Stimulated activated CD4-positive, alpha-beta T cell treated with anti-CD3 and anti-CD28 coated beads, TNF-alpha, amount 100 ng/mL, for 1 hour (primary cell): ENCODE results near the gene DOK5.
"Not testable (repeated sequence)": the region's sequence is repeated elsewhere in the genome, so short reads cannot be mapped to it uniquely, and the experiment has no call there.

Experiments used
- DNase-seq, 3 donors: peaks; one replicate each; pipeline ENCODE4 v3.0.0-alpha.2; 2020; ENCODE audit warnings: low read depth in 3 of 3, low spot score in 1 of 3

Gene DOK5

DNA sequence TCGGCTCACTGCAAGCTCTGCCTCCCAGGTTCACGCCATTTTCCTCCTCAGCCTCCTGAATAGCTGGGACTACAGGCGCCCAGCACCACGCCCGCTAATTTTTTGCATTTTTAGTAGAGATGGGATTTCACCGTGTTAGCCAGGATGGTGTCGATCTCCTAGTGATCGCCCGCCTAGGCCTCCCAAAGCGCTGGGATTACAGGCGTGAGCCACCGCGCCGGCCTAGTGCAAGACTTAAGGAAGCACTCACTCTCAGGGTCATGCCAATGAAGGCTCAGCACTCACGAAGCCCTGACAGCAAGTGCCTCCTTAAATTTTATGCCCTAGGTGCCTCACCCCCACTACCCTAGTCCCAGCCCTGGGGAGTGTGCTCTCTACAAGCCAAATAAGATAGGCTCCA is 4.7 kb upstream of the DOK5 start:
- DNase-seq: no peak

DNA sequence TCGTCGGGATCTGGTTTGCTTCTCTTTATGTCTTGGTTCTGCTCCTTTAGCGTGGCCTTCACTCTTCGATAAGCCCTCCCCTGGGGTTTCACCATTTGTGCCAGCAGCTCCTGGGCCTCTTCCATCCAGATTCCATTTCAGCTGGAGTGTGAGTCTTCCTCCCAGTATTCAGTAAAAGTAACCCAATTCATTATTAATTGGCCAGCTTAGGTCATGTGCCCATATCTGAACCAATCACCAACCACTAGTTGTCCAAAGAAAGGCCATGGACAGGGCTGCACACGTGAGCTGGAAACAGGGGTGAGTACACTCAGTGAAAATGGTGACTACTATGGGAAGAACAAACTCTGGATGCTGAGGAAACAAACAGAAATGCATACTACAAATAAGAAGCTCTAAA is 2.8 kb upstream of the DOK5 start:
- no peak for DNase-seq

DNA sequence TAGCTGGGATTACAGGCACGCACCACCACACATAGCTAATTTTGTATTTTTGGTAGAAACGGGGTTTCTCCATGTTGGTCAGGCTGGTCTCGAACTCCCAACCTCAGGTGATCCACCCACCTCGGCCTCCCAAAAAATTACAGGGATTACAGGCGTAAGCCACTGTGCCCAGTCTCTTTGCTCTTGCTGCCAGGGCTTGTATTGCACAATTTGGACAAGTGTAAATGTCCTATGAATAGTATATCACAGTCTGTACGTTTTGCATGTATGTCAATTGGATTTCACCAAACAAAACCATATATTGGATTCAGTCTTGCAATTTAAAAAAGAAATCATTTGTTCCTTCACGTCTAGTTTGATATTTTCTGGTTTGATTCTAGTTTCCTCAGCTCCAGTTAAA is 2.1 kb upstream of the DOK5 start:
- DNase-seq: no peak

DNA sequence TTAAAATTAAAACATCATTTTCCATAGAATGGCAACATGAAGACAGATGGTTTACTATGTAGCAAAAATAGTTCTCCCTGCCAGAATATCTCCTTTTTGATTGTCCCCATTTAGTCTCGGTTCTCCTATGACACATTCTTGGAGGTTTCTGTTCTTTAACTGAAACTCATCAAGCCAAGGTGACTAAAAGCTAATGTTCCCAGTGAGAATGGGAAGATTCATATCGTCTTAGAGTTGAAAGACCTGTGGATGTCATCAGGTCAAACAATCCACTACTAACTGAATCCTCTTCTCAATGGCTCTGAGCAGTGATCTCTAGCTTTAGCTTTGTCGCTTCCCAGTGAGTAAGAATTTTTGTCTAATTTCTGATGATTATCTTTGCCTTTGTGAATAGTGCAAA is 1.3 kb upstream of the DOK5 start:
- no peak for DNase-seq

DNA sequence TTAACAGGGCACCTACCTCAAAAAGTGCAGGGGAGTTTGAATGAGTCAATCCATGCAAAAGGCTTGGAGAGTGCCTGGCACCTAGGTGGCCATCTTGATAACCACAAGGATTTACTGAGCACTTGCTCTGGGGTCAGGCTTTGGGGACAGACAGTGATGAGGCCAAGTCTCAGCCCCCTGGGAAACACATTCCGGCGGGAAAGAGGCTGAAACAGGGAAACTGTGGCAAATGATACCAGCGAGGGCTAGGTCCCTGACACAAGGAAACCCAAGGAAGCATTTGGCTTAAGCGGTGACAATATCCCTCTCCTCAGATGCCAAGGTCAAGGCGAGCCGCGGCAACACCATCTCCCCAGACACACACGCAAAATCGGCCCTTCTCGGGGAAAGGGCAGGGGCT is 527 bp upstream of the DOK5 start:
- DNase-seq: no peak

DNA sequence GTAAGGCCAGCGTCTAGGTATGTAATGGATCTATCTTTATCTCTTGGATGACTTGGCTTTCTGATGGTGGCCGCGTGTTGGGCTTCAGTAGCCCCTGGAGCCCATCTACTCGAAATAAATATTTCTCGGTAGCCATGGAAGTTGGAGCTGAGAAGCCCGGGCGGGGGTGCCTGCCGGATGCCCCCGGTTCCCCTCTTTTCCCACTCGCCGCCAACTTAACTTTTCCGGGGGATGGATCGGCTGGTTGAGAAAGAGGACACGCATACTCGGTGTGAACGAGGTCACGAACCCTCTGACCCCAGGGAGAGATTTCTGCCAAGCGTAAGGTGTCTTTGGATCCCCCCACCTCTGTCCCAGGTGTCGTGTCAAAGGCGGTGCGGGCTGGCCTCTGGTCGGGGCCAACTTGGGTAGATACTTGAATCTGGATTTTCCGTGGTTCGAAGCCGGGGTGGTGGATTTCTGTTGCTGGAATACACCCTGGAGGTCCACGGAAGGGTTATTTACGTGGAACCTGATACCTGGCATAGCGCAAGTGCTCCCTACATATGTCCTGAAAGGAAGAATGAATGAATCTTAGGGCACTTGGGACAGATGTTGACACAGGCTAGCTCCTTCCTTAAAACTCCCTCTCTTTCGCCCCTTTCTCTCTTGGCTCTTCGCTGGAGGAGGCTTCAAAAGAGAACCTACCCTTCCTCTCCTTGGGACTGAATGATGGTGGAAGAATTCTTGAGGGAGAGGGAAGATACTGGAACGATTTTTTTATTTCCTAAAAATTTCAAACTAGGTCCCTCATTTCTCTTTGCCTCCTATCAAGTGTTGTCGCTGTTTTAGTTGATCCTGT is 996 bp downstream of the DOK5 start:
- DNase-seq: no peak

DNA sequence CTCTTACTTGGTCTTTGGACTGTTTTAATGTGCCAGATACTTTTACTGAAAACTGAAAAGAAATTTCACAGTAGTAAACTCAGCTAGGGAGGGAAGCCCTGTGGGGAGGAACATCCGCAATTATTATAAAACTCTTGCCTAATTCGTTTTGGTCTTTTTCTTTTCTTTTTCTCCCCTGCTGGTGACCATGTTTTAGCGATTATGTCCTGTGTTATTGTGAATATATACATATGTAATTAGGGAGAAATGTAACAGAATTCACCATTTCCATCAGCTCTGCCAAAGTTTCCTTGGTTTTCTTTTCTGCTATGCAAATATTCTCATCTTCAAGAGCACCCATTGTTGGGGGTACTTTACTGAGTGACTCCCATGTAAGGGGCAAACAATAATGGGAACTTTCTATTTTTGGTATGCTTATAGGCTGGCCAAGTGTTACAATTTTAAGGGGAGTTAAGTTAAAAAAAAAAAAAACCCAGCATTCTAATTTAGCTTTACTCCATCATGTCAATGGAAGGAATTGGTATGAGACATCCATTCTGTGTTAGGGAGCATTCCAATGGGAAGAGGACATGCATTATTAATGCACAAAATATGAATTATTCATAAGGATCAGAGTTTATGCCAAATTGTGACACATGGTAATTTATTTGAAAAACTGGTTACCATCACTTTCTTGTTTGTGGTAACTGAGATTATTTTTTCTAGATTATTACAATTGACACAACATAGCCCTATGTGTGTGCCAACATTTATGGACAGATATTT is 2.0 kb downstream of the DOK5 start:
- no peak for DNase-seq

DNA sequence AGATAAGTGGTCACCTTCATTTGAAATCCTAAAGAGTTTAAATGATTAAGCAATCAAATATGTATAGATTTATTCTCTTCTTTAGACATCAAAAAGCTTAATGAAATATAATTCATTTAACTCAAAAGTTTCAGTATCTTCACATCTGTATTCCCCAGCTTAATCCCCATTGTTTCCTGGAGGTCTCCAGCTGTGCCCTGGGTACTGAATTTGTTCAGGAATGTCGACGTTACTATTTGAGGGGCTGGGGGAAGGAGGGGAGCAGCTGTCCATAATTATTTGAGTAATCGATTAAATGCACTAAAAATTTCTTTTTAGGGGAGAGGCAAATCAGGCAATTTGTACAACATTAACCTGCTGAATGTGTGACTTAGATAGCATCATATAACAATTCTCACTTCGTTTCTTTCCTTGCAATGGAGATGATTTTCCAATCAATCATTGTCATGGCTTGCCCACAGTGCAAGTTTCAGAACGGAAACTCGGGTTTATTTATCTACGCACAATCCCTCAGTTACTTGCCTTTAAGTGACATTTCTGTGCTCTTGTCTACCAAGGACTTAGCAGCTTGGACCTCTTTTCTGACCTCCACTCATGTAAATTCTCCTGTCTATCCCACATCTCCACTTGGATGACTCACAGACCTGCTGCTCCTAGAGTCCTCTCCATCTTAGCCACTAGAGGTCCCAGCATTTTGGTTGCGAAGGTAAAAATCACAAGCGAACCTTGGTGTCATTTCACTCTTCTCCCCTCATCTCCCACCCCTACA is 3.9 kb downstream of the DOK5 start:
- DNase-seq: no peak

DNA sequence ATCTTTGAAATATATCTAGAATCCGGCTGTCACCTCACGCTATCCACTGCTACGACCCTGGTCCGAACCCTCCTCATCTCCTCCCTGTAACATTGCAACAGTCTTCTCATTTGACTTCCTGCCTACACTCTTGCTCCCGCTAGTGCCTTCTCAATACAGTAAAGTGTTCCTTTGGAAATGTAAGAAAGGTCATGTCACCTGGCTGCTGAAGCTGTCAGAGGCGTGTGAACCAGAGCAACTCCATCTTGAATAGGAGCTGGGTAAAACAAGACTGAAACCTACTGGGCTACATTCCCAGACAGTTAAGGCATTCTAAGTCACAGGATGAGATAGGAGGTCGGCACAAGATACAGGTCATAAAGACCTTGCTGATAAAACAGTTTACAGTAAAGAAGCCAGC is 4.5 kb downstream of the DOK5 start:
- DNase-seq: not testable (repeated sequence)

DNA sequence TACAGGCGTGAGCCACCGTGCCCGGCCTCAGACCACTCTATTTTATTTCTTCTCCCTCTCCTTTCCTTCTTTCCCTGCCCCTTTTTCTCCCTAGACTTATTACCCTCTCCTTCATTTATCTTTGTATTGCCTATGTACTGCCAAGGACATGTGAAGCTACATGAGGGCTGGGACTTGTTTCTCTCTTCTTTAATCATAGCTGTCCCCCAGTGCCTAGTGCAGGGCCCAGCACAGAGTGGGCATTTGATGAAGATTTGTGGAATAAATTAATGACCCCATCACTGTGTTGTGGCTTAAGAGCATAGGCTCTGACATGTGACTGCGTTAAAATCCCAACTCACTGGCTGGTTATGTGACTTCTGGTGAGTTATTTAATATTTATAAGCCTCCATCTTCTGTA is 6.0 kb downstream of the DOK5 start:
- DNase-seq: no peak

DNA sequence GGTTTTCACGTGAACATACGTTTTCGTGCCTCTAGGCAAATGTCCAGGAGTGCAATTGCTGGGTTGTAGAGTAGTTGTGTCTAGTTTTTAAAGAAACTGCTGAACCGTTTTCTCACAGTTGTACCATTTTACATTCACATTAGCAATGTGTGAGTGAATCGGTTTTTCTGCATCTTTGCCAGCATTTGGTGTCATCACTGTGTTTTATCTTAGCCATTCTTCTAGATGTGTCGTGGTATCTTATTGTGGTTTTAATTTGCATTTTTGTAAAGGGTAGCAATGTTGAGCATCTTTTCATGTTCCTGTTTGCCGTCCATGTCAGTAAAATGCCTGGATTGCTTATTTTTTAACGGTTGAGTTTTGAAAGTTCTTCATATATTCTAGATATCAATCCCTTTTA is 10.2 kb downstream of the DOK5 start:
- DNase-seq: no peak

DNA sequence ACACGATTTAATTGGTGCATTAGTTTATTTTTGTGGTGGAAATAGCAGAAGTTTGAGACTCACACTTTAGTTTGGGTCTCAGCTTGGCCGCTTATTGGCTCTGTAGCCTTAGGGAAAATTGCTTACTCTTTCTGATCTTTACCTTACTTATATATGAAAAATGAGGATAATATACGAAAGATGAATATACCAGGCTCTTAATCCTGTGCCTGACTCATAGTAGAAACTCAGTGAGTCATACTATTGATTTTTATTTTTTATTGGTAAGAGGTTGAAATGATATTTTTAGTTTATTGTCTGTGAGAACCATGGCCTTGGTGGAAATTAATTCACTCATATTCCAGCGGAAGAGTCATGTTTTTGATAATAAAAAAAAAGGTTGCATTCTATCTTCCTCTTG is 11.2 kb downstream of the DOK5 start:
- DNase-seq: no peak

DNA sequence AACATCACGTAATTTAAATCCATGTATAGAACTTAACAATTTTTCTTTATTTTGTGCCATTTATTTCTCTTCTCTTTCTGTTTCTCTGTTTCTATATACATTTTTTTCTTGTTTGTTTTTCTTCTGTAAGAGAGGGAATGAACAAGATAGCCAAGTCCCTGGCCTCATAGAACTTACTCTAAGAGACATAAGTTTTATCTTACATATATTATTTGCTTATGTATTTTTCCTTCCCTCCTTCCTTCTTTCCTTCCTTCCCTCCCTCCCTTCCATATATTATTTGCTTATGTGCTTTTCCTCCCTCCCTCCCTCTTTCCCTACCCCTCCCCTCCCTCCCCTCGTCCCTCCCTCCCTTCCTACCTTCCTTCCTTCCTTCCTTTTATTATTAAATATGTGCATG is 13.0 kb downstream of the DOK5 start:
- DNase-seq: no peak

DNA sequence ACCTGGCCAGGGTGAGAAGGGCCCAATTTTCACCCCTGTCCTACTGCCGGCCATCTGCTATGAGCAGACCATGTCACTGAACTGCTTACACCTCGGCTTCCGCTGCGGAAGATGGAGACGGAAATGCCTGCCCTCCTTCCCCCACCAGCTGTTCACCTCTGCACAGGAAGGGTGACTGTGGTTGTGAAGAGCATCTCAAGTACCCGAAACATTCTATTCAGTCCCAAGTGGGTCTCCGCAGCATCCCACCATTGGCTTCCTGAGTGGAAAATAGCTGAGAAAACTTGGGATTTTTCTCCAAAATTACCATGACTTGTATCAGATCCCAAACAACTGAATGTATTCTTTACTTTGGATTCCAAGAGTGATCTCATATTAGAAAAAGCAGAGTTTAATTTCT is 16.1 kb downstream of the DOK5 start:
- DNase-seq: no peak

DNA sequence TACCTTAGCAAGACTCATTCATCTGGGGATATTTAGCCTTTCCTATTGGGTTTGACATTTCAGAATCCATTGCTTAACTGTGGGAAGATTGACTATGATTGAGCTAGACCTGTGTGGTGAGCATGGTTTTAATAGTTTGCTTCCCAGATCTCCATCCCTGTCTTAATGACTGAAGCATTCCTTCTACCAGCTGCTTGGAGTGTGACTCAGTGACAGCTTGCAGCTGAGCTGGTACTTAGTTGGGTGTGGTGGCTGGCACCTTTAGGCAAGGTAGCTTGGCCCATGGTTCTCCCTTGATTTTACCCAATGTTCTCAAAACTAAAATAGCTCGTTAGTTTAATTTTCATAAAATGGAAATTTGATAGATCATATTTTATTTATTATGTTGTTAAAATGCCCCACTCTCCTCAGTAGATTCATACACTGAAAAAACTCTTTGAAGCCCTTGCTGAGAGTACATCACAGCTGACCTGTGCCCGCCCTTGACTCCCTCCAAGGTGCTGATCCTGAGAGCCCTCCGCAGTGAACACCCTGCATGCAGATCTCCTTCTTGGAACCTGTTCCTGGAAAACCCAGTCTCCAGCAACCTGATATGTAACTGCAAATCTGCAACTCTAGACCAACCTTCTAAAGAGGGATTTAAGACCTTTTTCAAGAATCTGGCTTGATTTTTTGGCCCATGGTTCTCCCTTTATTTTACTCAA is 19.1 kb downstream of the DOK5 start:
- no peak for DNase-seq

DNA sequence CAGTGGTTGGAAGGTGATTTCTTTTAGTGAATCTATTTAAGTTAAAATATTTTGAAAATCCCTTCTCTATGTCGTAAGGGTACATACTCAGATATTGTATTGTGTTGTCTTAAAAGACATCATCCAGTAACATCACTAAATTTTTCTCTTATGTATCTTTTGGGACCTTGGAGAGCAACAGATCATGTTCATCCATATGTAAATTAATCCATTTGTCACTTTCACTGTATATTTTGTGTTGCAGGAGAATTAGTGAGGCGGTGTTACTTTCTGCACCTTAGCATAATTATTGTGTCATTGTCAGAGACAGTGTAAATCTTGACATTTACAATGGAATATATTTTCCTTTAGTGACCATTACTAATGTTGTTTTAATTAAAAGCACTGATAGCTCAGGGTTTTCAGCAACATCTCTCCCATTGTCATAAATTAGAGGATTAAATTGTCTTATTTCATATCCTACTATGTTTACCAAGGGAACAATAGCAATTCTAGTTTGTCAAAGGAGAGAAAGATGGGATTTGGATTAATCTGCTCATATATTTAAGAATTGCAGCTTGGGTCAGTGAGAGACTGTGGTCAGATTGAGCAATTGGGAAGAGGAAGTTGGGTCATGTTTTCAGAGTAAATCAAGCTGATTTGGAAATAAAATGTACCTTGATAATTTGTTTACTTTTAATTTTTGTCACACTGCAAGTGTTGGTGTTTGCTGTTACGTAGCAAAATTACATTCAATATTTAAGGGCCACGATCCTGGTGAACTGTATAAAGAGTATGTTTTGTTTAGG is 22.7 kb downstream of the DOK5 start:
- no peak for DNase-seq

DNA sequence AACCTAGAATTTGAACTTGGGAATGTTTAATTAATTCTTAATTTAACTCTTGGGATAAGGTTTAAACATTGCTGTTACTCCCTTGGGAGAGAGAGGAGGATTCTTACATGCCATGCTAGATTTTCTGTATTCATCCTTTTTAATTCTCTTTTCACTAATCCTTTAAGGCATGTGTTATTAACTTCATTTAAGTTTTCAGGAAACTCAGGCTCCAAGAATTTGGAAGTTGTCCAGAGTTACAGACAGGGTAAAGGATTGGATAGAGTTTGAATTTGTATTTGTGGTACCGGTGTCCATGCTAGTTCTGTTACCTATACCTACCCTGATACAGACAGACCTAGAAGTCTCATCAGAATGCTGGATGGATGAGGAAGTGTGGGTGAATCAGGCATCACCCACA is 23.7 kb downstream of the DOK5 start:
- DNase-seq: no peak

DNA sequence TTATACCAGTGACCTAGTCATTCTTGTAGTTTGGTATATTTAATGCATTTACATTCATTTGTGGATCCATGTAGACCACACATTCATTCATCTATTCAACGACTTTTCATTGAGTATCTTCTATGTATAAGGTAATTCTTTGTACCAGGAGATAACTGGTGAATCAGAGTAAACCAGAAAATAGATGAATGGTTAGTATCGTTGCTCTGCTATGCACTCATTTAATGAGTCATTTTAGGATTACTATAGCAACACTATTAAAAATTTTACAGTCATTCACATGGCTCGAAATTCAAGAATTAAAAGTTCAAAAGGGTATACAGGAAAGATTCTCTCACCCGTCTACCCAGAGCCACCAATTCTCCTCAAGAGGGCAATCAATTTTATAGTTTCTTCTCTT is 26.8 kb downstream of the DOK5 start:
- DNase-seq: no peak

DNA sequence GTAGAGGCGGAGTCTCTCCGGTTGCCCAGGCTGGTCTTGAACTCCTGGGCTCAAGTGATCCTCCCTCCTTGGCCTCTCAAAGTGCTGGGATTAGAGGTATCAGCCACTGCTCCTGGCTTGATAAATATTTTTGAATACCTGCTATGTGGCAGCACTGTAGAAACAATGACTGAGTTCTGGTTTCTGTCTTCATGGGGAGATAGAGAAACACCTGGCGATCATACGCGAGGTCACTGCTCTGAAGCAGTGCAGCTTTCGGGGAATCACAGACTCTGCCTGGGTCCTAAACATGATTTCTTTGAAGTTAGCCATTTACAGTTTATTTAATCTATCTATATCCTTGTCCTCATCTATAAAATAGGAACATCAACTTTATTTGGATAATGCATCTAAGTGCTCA is 31.2 kb downstream of the DOK5 start:
- DNase-seq: no peak

DNA sequence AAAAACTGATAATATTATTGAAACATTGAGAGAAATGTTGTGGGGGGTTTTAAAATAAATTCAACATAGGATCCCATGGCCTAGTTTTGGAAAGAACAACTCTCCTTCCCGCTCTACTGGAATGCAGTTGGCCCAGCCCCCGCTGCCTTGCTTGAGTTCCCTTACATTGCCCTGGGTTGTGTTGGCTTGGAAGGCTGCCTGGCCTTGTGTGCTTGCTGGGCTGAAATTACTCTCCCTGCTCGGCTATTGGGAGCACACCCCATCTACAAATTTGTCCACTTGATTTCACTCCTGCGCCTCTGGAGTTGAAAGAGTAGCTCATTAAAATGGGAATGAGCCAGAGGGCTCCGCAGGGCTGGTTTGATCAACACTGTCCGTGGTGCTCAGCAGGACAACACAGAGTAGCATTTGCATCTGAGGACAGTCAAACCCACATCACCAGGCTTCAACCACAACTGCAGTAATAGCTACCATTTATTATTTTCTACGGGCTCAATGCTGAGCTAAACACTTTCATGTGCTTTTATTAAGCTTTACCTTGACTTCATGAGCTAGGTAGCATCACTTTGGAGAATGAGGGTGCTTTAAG is 35.2 kb downstream of the DOK5 start:
- no peak for DNase-seq
